MM.1S (cell line): Measurements from ENCODE around the gene ACOT6.

Experiments used
- EZH2 ChIP-seq: fragments of 300-600 bp; sonication (generic); optimal IDR thresholded peaks from 2 replicates; pipeline ENCODE3; 2017; ENCODE audit warnings: low read depth, mild to moderate bottlenecking, antibody characterized with exemption, low read length, mixed read lengths
- EZH2phosphoT487 ChIP-seq: fragments of 300-600 bp; sonication (generic); IDR thresholded peaks from 2 replicates; pipeline ENCODE4 v1.6.1; 2018; ENCODE audit warnings: antibody characterized with exemption, low read length
- TF ChIP-seq, protein P1 (sequence below): fragments of 300-600 bp; sonication (generic); IDR thresholded peaks from 2 replicates; pipeline ENCODE4 v1.5.1; 2016; ENCODE audit warnings: antibody characterized with exemption, low read length, mixed read lengths

DNA sequence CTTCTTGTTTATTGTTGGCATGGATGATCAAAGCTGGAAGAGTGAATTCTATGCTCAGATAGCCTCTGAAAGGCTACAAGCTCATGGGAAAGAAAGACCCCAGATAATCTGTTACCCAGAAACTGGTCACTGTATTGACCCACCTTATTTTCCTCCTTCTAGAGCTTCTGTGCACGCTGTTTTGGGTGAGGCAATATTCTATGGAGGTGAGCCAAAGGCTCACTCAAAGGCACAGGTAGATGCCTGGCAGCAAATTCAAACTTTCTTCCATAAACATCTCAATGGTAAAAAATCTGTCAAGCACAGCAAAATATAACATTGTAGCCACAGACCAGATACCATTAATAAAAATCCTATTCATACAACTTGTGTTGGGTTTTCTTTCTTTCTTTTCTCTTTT lies 7.2 kb downstream of the ACOT6 start:
- no peak for TF ChIP-seq EZH2phosphoT487
- TF ChIP-seq, protein P1, sequence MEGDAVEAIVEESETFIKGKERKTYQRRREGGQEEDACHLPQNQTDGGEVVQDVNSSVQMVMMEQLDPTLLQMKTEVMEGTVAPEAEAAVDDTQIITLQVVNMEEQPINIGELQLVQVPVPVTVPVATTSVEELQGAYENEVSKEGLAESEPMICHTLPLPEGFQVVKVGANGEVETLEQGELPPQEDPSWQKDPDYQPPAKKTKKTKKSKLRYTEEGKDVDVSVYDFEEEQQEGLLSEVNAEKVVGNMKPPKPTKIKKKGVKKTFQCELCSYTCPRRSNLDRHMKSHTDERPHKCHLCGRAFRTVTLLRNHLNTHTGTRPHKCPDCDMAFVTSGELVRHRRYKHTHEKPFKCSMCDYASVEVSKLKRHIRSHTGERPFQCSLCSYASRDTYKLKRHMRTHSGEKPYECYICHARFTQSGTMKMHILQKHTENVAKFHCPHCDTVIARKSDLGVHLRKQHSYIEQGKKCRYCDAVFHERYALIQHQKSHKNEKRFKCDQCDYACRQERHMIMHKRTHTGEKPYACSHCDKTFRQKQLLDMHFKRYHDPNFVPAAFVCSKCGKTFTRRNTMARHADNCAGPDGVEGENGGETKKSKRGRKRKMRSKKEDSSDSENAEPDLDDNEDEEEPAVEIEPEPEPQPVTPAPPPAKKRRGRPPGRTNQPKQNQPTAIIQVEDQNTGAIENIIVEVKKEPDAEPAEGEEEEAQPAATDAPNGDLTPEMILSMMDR: no peak
- TF ChIP-seq EZH2: no peak
